HG03064 (cell line): ENCODE data around the gene TRABD2A.
"Not testable (repeated sequence)": the region's sequence is repeated elsewhere in the genome, so short reads cannot be mapped to it uniquely, and the experiment has no call there.

Experiments
- ATAC-seq: cut with Tn5 transposase; IDR thresholded peaks from one replicate; pipeline ENCODE4 v1.9.1; 2021; ENCODE audit warnings: low read depth; ENCODE audit not compliant: unreplicated experiment

TRABD2A gene, protein sequence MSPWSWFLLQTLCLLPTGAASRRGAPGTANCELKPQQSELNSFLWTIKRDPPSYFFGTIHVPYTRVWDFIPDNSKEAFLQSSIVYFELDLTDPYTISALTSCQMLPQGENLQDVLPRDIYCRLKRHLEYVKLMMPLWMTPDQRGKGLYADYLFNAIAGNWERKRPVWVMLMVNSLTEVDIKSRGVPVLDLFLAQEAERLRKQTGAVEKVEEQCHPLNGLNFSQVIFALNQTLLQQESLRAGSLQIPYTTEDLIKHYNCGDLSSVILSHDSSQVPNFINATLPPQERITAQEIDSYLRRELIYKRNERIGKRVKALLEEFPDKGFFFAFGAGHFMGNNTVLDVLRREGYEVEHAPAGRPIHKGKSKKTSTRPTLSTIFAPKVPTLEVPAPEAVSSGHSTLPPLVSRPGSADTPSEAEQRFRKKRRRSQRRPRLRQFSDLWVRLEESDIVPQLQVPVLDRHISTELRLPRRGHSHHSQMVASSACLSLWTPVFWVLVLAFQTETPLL

DNA sequence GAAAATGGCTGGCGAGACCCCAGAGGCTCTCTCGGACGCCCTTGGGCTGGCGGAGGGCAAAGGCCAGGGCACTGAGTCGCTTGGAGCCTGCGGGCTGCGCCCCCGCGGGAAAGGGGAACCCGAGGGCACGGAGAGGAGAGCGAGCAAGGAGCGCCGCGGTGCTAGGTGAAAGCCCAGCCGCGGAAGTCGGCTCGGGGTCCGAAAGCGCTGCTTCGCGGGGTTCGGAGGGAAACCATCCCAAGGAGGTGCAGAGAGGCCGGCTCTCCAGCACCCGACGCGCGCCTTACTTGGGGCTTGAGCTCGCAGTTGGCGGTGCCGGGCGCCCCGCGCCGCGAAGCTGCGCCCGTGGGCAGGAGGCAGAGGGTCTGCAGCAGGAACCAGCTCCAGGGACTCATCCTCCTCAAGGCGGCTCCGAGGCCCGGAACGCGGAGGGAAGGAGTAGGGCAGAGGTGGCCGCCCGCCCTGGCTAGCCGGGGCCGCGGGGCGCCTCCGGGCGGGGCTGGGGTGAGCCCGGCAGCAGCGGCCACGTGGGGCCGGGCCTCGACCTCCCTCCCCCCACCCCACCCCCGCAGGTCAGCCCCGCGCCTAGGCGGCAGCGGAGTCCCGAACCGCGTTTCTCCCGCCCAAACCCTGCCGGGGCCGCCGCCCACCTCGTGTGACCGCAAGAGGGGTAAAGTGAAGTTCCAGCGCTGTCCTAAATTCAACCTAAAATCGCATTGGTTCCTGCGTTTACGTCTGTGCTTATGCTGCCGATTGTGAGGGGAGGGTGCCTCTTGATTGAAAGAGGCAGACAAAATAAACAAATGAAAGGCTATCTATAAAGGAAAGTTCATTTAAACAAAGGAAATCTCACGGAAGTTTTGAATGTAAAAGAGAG, at the start of gene TRABD2A:
TRABD2A (minus strand) TSS at position 440 of the 877 bp plus-strand sequence; CDS start at position 395, 45 bp downstream.
- ATAC-seq: no peak

DNA sequence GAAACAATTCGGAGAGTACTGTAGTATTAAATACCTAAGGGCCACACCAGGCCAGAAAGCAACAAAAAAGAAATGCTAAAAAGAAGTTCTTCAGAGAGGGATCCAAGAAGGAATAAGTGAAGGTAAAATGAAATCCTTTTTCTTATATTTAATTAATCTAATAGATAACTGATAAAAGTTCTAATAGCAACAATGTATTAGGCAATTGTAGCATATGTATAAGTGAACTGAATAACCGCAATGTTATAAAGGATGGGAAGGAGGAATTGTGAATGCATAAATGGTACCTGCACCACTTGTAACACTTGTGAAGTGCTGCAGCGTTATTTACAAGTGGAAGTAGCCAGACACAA, 46.4 kb upstream of the TRABD2A start:
- ATAC-seq: no peak

DNA sequence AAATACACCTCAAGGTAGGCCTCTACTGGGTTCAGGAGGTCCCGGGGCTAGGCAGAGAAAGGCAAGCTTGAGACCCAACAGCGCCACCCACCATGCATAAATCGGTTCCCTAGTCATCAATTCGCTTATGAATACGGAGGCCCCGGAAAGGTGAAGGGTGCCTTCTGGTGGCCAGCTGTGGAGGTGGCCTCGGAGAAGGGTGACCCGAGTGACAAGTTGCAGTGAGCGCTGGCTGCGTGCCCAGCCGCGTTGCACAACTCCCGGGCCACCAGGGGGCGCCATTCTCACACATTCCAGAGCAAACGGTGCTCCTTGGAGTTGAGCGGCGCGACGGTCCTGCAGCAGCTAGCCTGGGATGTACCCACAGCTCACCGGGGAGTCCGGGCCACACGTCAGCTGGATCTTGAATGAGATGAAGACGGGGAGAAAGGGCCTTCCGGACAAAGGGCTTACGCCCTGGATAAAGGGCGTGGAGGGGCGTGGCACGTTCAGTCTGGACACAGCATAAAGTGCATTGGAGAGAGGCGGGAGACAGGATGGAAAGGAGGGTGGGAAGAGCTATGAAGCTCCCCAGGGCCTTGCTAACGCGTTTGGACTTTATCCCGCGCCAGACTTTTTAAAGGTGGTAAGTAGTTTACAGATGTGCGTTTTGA, 45.0 kb upstream of the TRABD2A start:
- ATAC-seq: peak; percentile 81

DNA sequence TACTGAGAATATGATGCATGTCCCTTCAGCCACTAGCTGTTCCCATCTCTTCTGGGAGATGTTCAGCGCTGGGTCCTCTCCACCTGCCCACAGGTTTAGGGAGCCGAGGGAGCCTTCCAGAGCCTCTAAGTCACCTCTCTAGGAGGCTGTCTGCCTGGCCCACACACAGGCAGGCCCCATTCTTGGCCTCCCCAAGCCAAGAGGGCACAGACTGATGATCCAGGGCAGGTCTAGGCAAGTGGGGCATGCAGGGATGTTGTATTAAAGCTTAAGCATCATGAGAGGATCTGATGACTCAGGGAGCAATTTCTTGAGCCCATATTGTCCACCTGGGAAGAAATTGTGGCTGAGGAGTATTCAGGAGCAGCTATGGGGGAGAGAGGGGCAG, 44.4 kb upstream of the TRABD2A start:
- no peak for ATAC-seq

DNA sequence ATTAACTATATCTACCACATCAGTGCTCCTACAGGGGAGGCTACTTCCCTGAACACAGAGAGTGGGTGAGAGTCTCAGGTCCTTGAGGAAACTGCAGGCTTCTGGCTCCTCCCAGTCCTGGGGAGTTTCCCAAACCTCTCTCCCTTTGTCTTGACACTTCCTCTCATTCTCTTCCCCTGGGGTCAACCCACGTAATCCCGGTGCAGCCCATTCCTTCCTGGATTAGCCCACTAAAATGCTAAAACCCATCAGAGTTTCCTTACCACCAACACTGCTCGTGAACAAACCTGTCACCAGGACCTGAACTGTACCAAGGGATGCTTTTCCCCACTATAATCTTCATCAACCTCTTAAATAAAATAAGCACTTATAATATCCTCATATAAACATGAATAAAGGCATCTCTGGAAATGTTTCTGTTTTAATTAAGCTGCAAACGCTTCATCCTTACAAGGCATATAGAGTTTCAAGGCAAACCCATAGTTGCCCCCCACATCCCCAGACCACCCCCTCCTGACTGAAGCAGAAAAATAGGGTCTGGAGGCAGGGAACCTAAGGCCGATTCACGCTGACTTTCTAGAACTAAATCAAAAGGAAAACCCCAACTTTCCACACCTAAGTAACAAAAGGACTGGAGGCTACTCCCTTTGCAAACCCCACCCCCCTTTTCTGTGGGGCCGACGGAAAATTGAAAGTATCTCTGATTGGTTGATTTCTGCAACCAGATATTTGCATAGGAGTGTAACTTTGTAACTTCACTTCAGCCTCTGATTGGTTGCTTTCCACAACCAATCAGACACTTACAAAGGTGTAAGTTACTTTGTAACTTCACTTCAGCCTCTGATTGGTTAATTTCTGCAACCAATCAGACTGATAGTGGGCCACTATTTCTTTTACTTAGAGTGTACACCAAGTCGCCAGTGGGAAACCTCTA, 43.6 kb upstream of the TRABD2A start:
- ATAC-seq: no peak

DNA sequence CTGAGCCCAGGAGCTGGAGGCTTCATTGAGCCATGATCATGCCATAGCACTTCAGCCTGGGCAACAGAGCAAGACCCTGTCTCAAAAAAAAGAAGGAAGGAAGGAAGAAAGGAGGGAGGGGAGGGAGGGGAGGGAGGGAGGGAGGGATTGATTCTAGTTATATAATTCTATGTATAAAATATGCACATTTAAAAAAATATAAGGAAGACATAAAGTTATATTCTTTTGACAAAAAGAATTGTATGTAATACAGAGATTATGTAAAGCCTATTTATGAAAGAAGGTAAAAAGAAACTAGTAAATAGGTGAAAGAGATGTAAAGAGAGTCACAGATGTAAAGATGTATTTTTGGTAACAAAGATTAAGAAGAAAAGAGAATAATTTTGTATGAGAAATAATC, 42.1 kb upstream of the TRABD2A start:
- ATAC-seq: no peak

DNA sequence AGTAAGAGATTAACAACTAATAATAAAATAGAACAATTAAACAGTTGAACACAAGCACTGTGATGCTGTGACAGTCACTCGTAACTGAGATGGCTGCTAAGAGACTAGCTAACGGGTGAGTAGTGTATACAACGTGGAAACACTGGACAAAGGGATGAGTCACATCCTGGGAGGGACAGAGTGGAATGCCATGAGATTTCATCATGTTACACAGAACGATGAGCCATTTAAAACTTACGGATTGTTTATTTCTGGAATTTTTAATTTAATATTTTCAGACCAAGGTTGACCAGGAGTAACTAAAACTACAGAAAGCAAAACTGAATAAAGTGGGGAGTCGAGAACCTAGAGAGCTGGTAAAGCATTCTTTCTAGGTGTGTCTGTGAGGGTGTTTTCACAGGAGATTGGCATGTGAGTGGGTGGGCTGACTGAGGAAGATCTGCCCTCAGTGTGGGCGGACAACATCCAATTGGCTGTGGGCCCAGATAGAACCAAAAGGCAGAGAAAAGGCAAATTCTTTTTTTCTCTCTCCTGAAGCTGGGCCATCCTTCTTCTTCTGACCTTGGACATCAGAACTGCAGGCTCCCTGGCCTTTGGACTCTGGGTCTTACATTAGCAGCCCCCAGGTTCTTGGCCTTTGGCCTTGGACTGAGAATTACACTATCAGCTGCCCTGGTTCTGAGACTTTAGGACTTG, 39.1 kb upstream of the TRABD2A start:
- peak; percentile 52 for ATAC-seq

DNA sequence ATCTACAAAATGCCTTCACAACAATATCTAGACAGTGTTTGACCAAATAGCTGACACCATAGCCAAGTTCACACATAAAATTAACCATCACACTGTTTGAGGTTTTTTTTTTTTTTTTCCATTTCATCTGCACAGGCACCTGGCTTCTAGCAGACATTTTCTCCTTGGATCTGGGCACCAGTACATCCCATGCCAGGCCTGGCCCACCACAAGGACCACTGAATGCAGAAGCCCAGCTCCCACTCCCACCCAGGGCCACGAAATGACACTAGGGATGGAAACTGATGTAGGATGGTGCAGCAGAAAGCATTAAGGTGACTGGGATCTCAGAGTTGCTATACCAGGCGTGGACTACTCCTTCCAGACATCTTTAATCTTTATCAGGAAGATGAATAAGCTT, 37.5 kb upstream of the TRABD2A start:
- no peak for ATAC-seq

DNA sequence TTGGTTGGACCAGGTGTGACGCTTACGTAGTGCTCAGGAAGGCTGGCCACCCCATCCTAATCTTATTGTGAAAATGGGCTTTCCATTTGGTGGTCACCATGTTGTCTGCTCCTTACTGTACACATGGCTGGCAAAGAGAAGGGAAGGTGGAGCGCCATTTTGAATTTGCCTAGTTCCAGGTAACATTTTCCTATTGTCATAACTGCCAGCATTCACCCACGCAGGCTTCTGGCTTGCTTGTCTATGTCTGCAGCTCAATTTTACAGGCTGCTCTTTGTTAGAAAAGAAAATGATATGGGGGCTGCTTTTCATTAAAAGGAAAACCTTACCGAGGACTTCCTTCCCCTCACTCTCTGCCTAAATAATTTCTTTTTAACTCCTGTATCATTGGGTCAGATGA, 36.9 kb upstream of the TRABD2A start:
- ATAC-seq: not testable (repeated sequence)

DNA sequence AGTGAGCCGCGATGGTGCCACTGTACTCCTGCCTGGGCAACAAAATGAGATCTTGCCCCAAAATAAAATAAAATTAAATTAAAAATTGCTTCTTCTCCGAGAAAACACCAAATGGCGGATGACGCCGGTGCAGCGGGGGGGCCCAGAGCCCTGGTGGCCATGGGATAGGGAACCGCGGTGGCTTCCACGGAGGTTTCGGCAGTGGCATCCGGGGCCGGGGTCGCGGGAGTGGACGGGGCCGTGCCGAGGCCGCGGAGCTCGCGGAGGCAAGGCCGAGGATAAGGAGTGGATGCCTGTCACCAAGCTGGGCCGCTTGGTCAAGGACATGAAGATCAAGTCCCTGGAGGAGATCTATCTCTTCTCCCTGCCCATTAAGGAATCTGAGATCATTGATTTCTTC, 34.8 kb upstream of the TRABD2A start:
- not testable (repeated sequence) for ATAC-seq

DNA sequence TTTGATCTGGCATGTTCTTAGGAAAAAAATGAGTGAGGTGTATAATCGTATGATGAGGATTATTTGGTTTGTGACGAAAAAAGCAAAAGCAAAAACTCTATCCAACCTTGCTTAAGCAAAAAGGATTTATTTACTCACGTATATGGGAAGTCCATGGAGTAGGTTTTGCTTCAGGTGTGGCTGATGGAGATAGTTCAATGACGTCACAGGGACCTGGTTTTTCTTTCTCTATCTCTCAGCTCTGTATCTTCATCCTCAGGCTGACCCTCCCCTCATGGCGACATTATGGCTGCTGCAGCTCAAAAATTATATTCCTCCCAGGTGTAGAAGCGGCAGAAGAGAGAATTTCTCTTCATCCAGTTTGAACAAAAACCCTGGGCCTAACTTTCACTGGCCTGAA, 33.5 kb upstream of the TRABD2A start:
- no peak for ATAC-seq

DNA sequence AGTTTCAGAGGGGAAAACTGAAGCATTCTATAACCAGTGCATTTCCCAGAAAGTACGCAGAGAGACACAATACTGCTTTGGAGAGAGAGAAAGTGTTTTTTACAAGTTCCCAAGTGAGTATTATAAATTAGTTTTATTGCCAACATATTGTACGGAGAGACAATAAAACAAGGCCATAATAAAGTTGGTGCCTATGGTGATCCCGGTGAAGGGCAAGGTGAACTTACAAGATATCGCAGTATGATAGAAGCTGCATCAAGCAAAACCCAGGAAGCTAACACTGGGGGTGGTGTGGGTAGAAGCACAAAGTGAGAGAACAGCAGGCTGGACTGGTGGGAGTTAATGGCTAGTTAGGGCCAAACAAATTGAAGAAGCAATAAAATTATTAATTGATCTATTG, 32.1 kb upstream of the TRABD2A start:
- no peak for ATAC-seq

DNA sequence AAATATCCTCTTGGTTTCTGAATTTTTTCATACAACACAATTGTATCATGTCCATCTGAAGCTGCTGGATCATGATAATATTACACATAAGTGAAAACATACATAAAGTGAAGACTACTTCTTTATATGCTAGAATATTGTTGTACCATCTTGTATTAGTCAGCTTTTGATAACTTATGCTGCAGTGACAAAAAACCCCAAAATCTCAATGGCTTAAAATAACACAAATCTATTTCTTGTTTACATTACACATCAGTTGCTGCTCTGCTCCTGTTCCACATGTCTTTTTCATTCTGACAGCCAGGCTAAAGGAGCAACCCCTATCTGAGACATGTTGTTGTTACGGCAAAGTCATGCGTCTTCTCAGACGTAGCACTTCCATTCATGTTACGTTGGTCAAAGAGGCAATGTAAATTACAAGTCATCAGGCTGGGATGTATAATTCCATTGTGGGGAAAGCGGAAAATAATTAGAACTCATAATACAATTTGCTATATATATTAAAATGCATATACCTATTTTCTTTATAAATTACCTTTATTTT, 30.3 kb upstream of the TRABD2A start:
- no peak for ATAC-seq

DNA sequence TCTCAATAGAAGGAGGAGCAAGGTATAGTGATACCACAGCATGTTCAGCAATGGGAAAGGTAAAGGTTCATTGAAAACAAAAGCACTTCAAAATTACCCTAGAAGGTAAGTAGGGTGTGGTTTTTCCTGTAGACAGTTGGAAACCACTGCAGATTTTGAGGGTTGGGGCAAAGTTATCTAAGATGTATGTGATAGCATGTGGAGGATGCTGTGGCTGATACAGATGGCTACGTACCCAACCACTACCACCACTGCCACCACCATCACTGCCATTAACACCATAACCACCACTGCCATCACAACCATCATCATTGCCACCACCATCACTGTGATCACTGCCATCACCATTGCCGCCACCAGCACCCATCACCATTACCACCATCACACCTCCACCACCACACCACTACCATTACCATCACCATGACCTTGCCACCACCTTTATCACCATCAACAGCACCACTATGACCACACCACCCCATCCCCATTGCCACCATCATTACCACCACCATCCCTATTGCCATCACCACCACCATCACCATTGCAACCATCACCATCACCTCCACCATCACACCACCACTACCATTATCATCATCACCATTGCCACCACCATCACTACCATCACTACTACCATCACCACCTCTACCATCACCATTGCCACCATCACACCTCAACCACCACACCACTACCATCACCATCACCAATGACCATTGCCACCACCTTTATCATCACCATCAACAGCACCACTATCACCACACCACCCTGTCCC, 28.2 kb upstream of the TRABD2A start:
- ATAC-seq: no peak

DNA sequence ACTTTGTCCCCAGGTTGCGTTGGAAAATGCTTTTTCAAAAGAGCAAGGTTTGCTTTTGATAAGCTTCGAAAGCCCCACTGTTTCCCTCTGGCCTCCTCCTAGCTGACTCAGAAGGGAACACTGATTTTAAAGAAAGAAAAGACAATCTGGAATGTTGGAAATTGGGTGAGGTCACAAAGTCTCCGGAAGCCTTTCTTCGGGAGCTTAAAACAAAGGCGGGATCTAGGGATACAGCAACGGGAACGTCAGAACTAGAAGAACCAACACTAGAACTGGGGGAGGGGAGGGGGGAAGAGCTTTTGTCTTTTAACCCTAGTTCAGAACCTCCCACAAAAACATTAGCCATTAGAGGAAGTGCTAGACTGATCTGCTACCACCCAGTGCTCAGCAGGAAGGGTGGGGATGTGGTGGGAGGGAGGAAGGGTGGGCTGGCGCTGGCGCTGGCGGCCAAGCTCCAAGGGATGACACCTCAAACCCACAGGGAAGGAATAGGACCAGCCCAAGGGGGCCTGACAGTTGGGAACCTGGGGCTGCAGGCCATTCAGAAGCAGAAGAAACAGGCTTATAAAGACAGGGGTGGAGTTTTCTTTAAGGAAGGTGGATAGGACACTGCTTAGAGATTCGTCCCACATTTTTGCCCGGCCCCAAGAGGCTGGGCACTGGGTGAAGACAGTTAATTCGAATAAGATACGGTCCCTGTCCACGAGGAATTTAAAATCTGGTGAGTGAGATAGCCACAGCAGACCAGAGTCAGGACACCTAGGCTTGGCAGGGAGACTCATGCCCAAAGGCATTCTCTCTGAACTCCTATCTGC, 26.2 kb upstream of the TRABD2A start:
- peak; percentile 31 for ATAC-seq

DNA sequence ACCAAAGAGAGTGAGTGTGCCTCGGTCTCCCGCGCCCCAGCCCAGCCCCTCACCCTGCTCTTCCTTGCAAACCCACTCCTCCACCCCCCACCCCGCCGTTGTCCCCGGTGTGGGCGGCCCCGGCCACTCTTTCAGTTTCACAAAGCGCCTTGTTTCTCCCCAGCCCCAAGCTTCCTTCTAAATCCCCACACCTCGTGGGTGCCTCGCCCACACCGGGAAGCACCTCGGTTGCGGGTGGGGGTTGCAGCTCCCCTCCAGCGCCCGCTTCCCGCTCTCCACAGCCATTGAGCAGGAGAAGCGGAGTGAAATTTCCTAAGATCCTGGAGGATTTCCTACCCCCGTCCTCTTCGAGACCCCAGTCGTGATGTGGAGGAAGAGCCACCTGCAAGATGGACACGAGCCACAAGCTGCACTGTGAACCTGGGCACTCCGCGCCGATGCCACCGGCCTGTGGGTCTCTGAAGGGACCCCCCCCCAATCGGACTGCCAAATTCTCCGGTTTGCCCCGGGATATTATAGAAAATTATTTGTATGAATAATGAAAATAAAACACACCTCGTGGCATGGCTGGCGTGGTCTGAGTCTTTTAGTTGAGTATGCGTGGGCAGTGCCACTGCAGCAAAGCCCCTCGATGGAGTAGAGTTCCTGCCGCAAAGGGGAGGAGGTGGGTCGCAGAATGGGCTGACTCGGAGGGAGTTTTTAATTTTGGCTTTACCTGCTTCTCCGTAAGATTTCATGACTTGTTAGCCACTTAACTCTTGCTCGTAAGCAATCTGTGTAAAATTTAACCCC, 25.4 kb upstream of the TRABD2A start:
- peak; percentile 19 for ATAC-seq
